Thymus (tissue), 11 donors: Measurements from ENCODE around the gene SNAPC4. TPM values are rescaled to one million over a fixed set of nuclear protein-coding genes. Genes with fewer than 3 reads are reported as not detected.

Experiments used
- DNase-seq, 9 donors: peaks; one replicate each; pipeline ENCODE4 v3.0.0-alpha.2; 2013; ENCODE audit warnings: low spot score in 9 of 9, low read depth in 6 of 9, missing footprints in 1 of 9
- H3K27ac ChIP-seq, 2 donors: one replicate each; pipeline ENCODE4 v1.5.1; 2013; ENCODE audit warnings: control low read depth in 1 of 2, low read depth in 1 of 2, low read length in 1 of 2, mild to moderate bottlenecking in 1 of 2, moderate library complexity in 1 of 2
- H3K27me3 ChIP-seq, 2 donors: one replicate each; pipeline ENCODE4 v1.5.1; 2013; ENCODE audit warnings: low read length in 1 of 2; ENCODE audit not compliant: control insufficient read depth in 2 of 2, insufficient read depth in 1 of 2
- H3K36me3 ChIP-seq, 2 donors: one replicate each; pipeline ENCODE4 v1.5.1; 2013; ENCODE audit warnings: low read length in 1 of 2, mild to moderate bottlenecking in 1 of 2, moderate library complexity in 1 of 2; ENCODE audit not compliant: control insufficient read depth in 2 of 2, insufficient read depth in 2 of 2
- H3K4me1 ChIP-seq, 2 donors: one replicate each; pipeline ENCODE4 v1.5.1; 2013; ENCODE audit warnings: low read length in 2 of 2; ENCODE audit not compliant: control insufficient read depth in 2 of 2, insufficient read depth in 2 of 2
- H3K4me3 ChIP-seq, 2 donors: one replicate each; pipeline ENCODE4 v1.5.1; 2013; ENCODE audit warnings: low read length in 2 of 2, control low read depth in 1 of 2, mild to moderate bottlenecking in 1 of 2
- H3K9me3 ChIP-seq, 2 donors: one replicate each; pipeline ENCODE4 v1.5.1; 2013; ENCODE audit warnings: low read length in 1 of 2, mild to moderate bottlenecking in 1 of 2; ENCODE audit not compliant: control insufficient read depth in 2 of 2, insufficient read depth in 1 of 2
- WGBS: extraction: QIAGEN DNeasy Blood & Tissue Kit; methylation state at CpG from one replicate; pipeline ENCODE4 v1.1.7; 2013; 5-methylcytosine and 5-hydroxymethylcytosine counted together
- polyA plus RNA-seq: library from polyadenylated mRNA; stranded (reverse); fragments of 200-250 nt; gene quantifications from one replicate; pipeline ENCODE4 v1.2.3, GENCODE V29; 2013
- total RNA-seq: library from RNA; stranded (reverse); fragments of 120-200 nt; gene quantifications from one replicate; pipeline ENCODE4 v1.2.4, GENCODE V29; 2013
- donor health status: healthy.

Gene SNAPC4
- total and polyA plus RNA-seq, 2 donors = 2.1 to 11.3 TPM

- H3K27me3 ChIP-seq = peaks cover 2 to 14% of the 10 kb centered on the region in 2 donors
- peaks cover 0 to 7% of the 10 kb centered on the region in 2 donors for H3K36me3 ChIP-seq
- no peak overlapping the region for H3K27ac ChIP-seq
- H3K9me3 ChIP-seq = peaks cover 0 to 12% of the 10 kb centered on the region in 2 donors
- H3K4me1 ChIP-seq = peaks cover 6 to 10% of the 10 kb centered on the region in 2 donors
- 96% methylated on average over 9 of the region's 9 CpGs for WGBS
- H3K4me3 ChIP-seq = no peak overlapping the region
- no peak for DNase-seq
Measured at GRCh38 chr9:136366826-136367225, 33.1 kb downstream of the SNAPC4 start.

GRCh38 chr9:136365775-136366222, 34.2 kb downstream of the SNAPC4 start:
- Histone ChIP-seq H3K27ac (no peak overlapping the region), H3K4me1 (peaks cover 6 to 10% of the 10 kb centered on the region in 2 donors), H3K4me3 (no peak overlapping the region), H3K27me3 (peaks cover 2 to 11% of the 10 kb centered on the region in 2 donors), H3K36me3 (peaks cover 0 to 16% of the 10 kb centered on the region in 2 donors), H3K9me3 (peaks cover 0 to 12% of the 10 kb centered on the region in 2 donors)
- 78% methylated on average over 9 of the region's 9 CpGs for WGBS
- no peak for DNase-seq

GRCh38 chr9:136364942-136365774, 34.8 kb downstream of the SNAPC4 start:
- Histone ChIP-seq H3K27me3 (peaks cover 2 to 11% of the 10 kb centered on the region in 2 donors), H3K27ac (no peak overlapping the region), H3K9me3 (peaks cover 0 to 12% of the 10 kb centered on the region in 2 donors), H3K36me3 (peaks cover 0 to 20% of the 10 kb centered on the region in 2 donors), H3K4me3 (no peak overlapping the region), H3K4me1 (peaks cover 6 to 10% of the 10 kb centered on the region in 2 donors)
- 92% methylated on average over 31 of the region's 31 CpGs for WGBS
- DNase-seq = no peak

DNA sequence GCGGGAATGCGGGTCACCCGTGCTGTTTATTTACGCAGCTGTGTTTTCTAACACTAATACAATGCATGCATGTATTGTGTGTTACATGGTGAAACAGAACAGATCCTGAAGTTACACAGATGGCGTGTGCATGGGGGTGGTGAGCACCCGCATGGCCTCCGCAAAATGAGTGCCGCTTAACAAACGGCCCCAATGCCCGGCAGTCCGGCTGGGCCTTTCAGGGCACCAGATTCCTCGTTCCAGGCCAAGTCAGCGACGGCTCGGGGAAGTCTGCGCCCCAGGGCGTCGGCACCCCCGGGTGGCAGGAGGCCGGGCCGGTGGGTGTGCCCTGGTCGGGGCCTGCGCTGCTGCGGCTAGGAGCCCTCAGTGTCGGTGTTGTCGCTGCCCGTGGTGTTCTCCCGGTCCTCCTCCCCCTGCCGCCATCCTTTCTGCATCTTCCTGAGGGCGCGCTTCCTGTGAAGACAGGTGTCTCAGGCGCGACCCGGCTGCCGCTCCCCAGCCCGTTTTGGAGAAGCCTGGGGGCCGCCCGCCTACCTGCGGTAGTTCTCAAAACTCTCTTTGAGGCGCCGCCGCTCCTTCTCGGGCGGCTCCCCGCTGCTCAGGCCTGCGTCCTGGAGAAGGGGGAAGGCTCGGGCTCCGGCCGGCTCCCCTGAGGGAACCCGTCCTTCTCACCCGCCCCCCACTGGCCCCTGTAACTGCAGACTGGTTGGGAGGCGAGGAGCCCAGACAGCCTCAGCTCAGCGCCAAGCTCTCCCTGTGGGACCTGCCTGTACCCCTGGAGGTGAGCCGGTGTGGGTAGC, 35.8 kb downstream of the SNAPC4 start:
- Histone ChIP-seq H3K4me3 (peak overlapping the region in 1 of 2 donors; percentile 99), H3K36me3 (peaks cover 0 to 28% of the 10 kb centered on the region in 2 donors), H3K27me3 (peaks cover 2 to 11% of the 10 kb centered on the region in 2 donors), H3K4me1 (peaks cover 6 to 10% of the 10 kb centered on the region in 2 donors), H3K27ac (no peak overlapping the region), H3K9me3 (peaks cover 0 to 12% of the 10 kb centered on the region in 2 donors)
- peak in 1 of 9 donors; percentile 29 for DNase-seq
- 57% methylated on average over 54 of the region's 54 CpGs for WGBS

GRCh38 chr9:136363106-136363948, 36.6 kb downstream of the SNAPC4 start, which contains the start of gene DNLZ:
TSS of gene DNLZ (minus strand) at chr9:136363744. CDS start at chr9:136363714, 30 bp downstream.
- Histone ChIP-seq H3K36me3 (peaks cover 0 to 36% of the 10 kb centered on the region in 2 donors), H3K4me3 (peak within 1 kb of the TSS; percentile 74 to 99)
- 1% methylated on average over 97 of the region's 97 CpGs for WGBS

DNA sequence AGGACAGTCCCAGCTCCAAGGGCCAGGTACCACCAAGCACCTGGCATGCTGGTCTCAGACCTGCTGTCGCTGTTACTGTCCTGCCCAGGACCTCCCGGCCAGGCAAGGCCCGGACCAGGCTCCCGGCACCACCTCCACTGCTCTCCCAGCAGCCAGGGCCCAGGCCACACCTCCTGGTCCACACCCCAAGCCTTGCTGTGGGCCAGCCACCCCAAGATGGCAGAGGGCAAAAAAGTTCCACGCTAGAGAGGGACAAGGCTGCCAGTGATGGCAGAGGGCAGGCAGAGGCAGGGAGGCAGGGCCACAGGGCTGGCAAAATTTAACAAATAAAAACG, 37.6 kb downstream of the SNAPC4 start:
- peaks cover 6 to 10% of the 10 kb centered on the region in 2 donors for H3K4me1 ChIP-seq
- H3K4me3 ChIP-seq = no peak overlapping the region
- H3K9me3 ChIP-seq = peaks cover 0 to 12% of the 10 kb centered on the region in 2 donors
- no peak for DNase-seq
- peaks cover 2 to 11% of the 10 kb centered on the region in 2 donors for H3K27me3 ChIP-seq
- no peak overlapping the region for H3K27ac ChIP-seq
- peaks cover 0 to 44% of the 10 kb centered on the region in 2 donors for H3K36me3 ChIP-seq
- 98% methylated on average over 6 of the region's 6 CpGs for WGBS

More at GRCh38 chr9:136363106-136363948, 36.6 kb downstream of the SNAPC4 start, which contains the start of gene DNLZ:
- peaks cover 0 to 12% of the 10 kb centered on the region in 2 donors for H3K9me3 ChIP-seq
- peak; percentile 69 to 95 (median 89) for DNase-seq
- peak within 1 kb of the TSS; percentile 83 to 96 for H3K27ac ChIP-seq
- peaks cover 2 to 11% of the 10 kb centered on the region in 2 donors for H3K27me3 ChIP-seq
- H3K4me1 ChIP-seq = peaks cover 6 to 10% of the 10 kb centered on the region in 2 donors

DNA sequence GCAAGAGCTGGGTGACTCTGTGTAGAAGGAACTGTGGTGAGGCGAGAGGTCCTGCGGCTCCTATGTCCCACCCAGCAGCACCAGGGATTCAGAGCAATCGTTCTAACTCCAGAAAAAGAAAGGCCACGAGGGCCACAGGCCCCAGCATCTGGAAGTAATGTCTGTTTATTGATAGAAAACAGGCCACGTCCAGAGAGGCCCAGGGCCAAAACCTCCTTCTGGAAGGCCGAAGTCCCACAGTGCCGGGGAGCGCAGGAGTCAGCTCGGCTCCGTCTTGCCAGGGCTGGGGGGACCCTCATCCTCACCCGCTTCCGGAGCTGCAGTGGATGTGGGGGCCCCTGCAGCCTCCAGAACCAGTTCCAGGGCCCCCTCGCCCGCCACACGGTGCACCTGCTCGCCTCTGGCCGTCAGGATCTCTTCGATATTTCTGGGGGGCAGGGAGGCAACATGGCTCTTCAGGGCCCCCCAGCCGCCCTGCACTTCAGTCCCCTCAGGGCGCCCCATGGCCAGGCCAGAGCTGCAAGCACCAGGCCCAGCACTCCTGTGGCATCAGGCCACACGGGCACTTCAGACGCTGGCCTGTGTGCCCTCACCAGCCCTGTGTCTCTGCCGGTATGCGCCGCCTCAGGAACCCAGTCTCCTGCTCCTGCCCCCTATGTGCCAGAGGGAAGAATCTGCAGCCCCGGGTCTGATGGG, 38.1 kb downstream of the SNAPC4 start:
- Histone ChIP-seq H3K36me3 (peaks cover 0 to 44% of the 10 kb centered on the region in 2 donors), H3K27ac (no peak overlapping the region), H3K27me3 (peaks cover 2 to 11% of the 10 kb centered on the region in 2 donors), H3K4me1 (peaks cover 6 to 10% of the 10 kb centered on the region in 2 donors), H3K4me3 (no peak overlapping the region), H3K9me3 (peaks cover 0 to 12% of the 10 kb centered on the region in 2 donors)
- DNase-seq = no peak
- 96% methylated on average over 26 of the region's 26 CpGs for WGBS
